Neural cell (in vitro differentiated cells): ENCODE data around the gene PTPRA. TPM values are rescaled to one million over a fixed set of nuclear protein-coding genes. Genes with fewer than 3 reads are reported as not detected.

Experiments used
- H2AFZ ChIP-seq: fragments of 200-600, 300-800 bp; sonication (generic), shearing (Covaris generic); 2 replicates; pipeline ENCODE4 v1.6.0; 2014; ENCODE audit warnings: low read depth, mild to moderate bottlenecking, antibody characterized with exemption, low read length, moderate library complexity
- H3F3A ChIP-seq: fragments of 200-600 bp; shearing (Covaris generic); 2 replicates; pipeline ENCODE4 v1.6.1; 2016; ENCODE audit warnings: mild to moderate bottlenecking, moderate library complexity, mixed read lengths, antibody characterized with exemption, low read length; ENCODE audit not compliant: insufficient read depth, poor library complexity, severe bottlenecking
- H3K27ac ChIP-seq: fragments of 200-600, 300-800 bp; sonication (generic), shearing (Covaris generic); 2 replicates; pipeline ENCODE4 v1.5.1; 2014; ENCODE audit warnings: mild to moderate bottlenecking, low read length, moderate library complexity
- H3K27me3 ChIP-seq: fragments of 300-800, 200-600 bp; sonication (generic), shearing (Covaris generic); 2 replicates; pipeline ENCODE4 v1.6.0; 2014; ENCODE audit warnings: mild to moderate bottlenecking, low read depth, low read length, moderate library complexity; ENCODE audit not compliant: insufficient read depth
- H3K36me3 ChIP-seq: fragments of 300-800, 200-600 bp; sonication (generic), shearing (Covaris generic); 2 replicates; pipeline ENCODE4 v1.5.1; 2014; ENCODE audit warnings: mild to moderate bottlenecking, antibody characterized with exemption, low read length, moderate library complexity; ENCODE audit not compliant: insufficient read depth
- H3K4me2 ChIP-seq: fragments of 300-800, 200-600 bp; sonication (generic), shearing (Covaris generic); 2 replicates; pipeline ENCODE4 v1.6.0; 2014; ENCODE audit warnings: mild to moderate bottlenecking, low read length
- H3K4me3 ChIP-seq: fragments of 300-800, 200-600 bp; sonication (generic), shearing (Covaris generic); 2 replicates; pipeline ENCODE4 v1.5.1; 2014; ENCODE audit warnings: mild to moderate bottlenecking, low read length, moderate library complexity
- H3K79me2 ChIP-seq: fragments of 200-600 bp; shearing (Covaris generic); replicated peaks from 2 replicates; pipeline ENCODE4 v1.6.0; 2014; ENCODE audit warnings: mild to moderate bottlenecking, low read length, moderate library complexity; ENCODE audit not compliant: insufficient read depth
- H3K9ac ChIP-seq: fragments of 300-800, 200-600 bp; sonication (generic), shearing (Covaris generic); 2 replicates; pipeline ENCODE4 v1.6.1; 2016; ENCODE audit warnings: mild to moderate bottlenecking, low read length, mixed read lengths
- H3K9me2 ChIP-seq: fragments of 200-600 bp; shearing (Covaris generic); 2 replicates; pipeline ENCODE4 v1.6.1; 2016; ENCODE audit warnings: mild to moderate bottlenecking, low read length, mixed read lengths; ENCODE audit not compliant: insufficient read depth
- H3K9me3 ChIP-seq: fragments of 200-600, 300-800 bp; sonication (generic), shearing (Covaris generic); 2 replicates; pipeline ENCODE4 v1.6.1; 2016; ENCODE audit warnings: mild to moderate bottlenecking, mixed run types, low read length, moderate library complexity, mixed read lengths
- H4K20me1 ChIP-seq: fragments of 200-600 bp; shearing (Covaris generic); 2 replicates; pipeline ENCODE4 v1.6.1; 2016; ENCODE audit warnings: mild to moderate bottlenecking, mixed run types; ENCODE audit not compliant: insufficient read depth
- CTCF ChIP-seq: fragments of 450-650 bp; IDR thresholded peaks from 2 replicates; pipeline ENCODE4 v1.5.1; 2014; ENCODE audit warnings: antibody characterized with exemption, mild to moderate bottlenecking, moderate library complexity; ENCODE audit not compliant: poor library complexity, severe bottlenecking
- EP300 ChIP-seq: fragments of 450-650 bp; conservative IDR thresholded peaks from 2 replicates; pipeline ENCODE4 v1.6.1; 2014; ENCODE audit warnings: antibody characterized with exemption, mild to moderate bottlenecking, moderate library complexity; ENCODE audit not compliant: poor library complexity, severe bottlenecking
- EZH2 ChIP-seq: fragments of 200-600, 300-800 bp; shearing (Covaris generic), sonication (generic); IDR thresholded peaks from 2 replicates; pipeline ENCODE4 v1.6.1; 2014; ENCODE audit warnings: antibody characterized with exemption, low read length, borderline replicate concordance, mild to moderate bottlenecking; ENCODE audit not compliant: insufficient read depth, poor library complexity, severe bottlenecking
- MXI1 ChIP-seq: fragments of 450-650 bp; conservative IDR thresholded peaks from 2 replicates; pipeline ENCODE4 v1.6.1; 2014; ENCODE audit warnings: antibody characterized with exemption, mild to moderate bottlenecking; ENCODE audit not compliant: poor library complexity, severe bottlenecking
- POLR2AphosphoS5 ChIP-seq: IDR thresholded peaks from 2 replicates; pipeline ENCODE4 v1.6.1; 2012
- RAD21 ChIP-seq: fragments of 450-650 bp; conservative IDR thresholded peaks from 2 replicates; pipeline ENCODE4 v1.6.1; 2014; ENCODE audit warnings: antibody characterized with exemption, mild to moderate bottlenecking, moderate library complexity
- REST ChIP-seq: IDR thresholded peaks from 2 replicates; pipeline ENCODE4 v1.6.1; 2012; ENCODE audit warnings: borderline replicate concordance
- SMC3 ChIP-seq: fragments of 450-650 bp; conservative IDR thresholded peaks from 2 replicates; pipeline ENCODE4 v1.6.1; 2014; ENCODE audit warnings: antibody characterized with exemption, mild to moderate bottlenecking, moderate library complexity; ENCODE audit not compliant: poor library complexity
- TAF1 ChIP-seq: IDR thresholded peaks from 2 replicates; pipeline ENCODE4 v1.6.1; 2012; ENCODE audit warnings: low read depth
- polyA plus RNA-seq: library from polyadenylated mRNA; depleted of rRNA; stranded (reverse); fragments of >200 nt; gene quantifications from 2 replicates; pipeline ENCODE4 v1.2.3, GENCODE V29; 2014

PTPRA gene
- polyA plus RNA-seq, 1 donor from 2014 or later, result 68.2 TPM

GRCh38 chr20:2840138-2840966, 32.9 kb upstream of the PTPRA start, which contains the start of the genes PCED1A and VPS16:
Gene PCED1A (minus strand): TSS chr20:2840655. CDS start chr20:2839912, 743 bp downstream.
Gene VPS16 (plus strand): TSS chr20:2840745. CDS start chr20:2840775, 30 bp downstream.
- peak; percentile 68 for TF ChIP-seq MXI1
- no peak for TF ChIP-seq CTCF
- TF ChIP-seq REST, result peak; percentile 49
- no peak for TF ChIP-seq EP300
- peak; percentile 21 for TF ChIP-seq RAD21
- TF ChIP-seq EZH2, result no peak
- no peak for TF ChIP-seq SMC3
- no peak for TF ChIP-seq TAF1
- TF ChIP-seq POLR2AphosphoS5, result peak; percentile 84
- peak within 1 kb of the TSS; percentile 97 for H3K4me3 ChIP-seq
- peaks cover 3% of the 10 kb centered on the region for H3K79me2 ChIP-seq
- H3K36me3 ChIP-seq, result no peaks in the 10 kb centered on the region
- H3K9me2 ChIP-seq, result no peaks in the 10 kb centered on the region
- no peaks in the 10 kb centered on the region for H3K9me3 ChIP-seq
- H3F3A ChIP-seq, result no peaks in the 10 kb centered on the region
- no peaks in the 10 kb centered on the region for H4K20me1 ChIP-seq
- H2AFZ ChIP-seq, result peak within 1 kb of the TSS; percentile 93
- H3K27me3 ChIP-seq, result no peaks in the 10 kb centered on the region
- H3K4me2 ChIP-seq, result peak within 1 kb of the TSS; percentile 63
- H3K27ac ChIP-seq, result peak within 1 kb of the TSS; percentile 61
- H3K9ac ChIP-seq, result peak within 1 kb of the TSS; percentile 76

- peak overlapping the region; percentile 56 for H2AFZ ChIP-seq
- peak overlapping the region; percentile 20 for H3K27ac ChIP-seq
- H3K9ac ChIP-seq, result peak overlapping the region; percentile 76
- no peaks in the 10 kb centered on the region for H3K9me2 ChIP-seq
- no peaks in the 10 kb centered on the region for H3K36me3 ChIP-seq
- H4K20me1 ChIP-seq, result no peaks in the 10 kb centered on the region
- H3K4me2 ChIP-seq, result peak overlapping the region; percentile 63
- peaks cover 3% of the 10 kb centered on the region for H3K79me2 ChIP-seq
- peak overlapping the region; percentile 97 for H3K4me3 ChIP-seq
- H3K9me3 ChIP-seq, result no peaks in the 10 kb centered on the region
- no peak for TF ChIP-seq REST
- no peak for TF ChIP-seq RAD21
- TF ChIP-seq SMC3, result no peak
- TF ChIP-seq EP300, result no peak
- TF ChIP-seq MXI1, result no peak
- no peak for TF ChIP-seq POLR2AphosphoS5
- no peak for TF ChIP-seq EZH2
- no peak for TF ChIP-seq CTCF
- TF ChIP-seq TAF1, result no peak
- no peaks in the 10 kb centered on the region for H3K27me3 ChIP-seq
- no peaks in the 10 kb centered on the region for H3F3A ChIP-seq
These were observed 32.2 kb upstream of the PTPRA start for GRCh38 chr20:2840967-2841531.
